Glutamatergic neuron (in vitro differentiated cells): ENCODE results near the gene C5orf34. TPM values are rescaled to one million over a fixed set of nuclear protein-coding genes. Genes with fewer than 3 reads are reported as not detected.
"Not testable (repeated sequence)": the region's sequence is repeated elsewhere in the genome, so short reads cannot be mapped to it uniquely, and the experiment has no call there.

ENCODE experiments used
- DNase-seq: peaks from one replicate; pipeline ENCODE4 v3.0.0; 2022
- H3K27ac Mint-ChIP-seq: one replicate; pipeline ENCODE4 v1.8.0; 2020; ENCODE audit warnings: mild to moderate bottlenecking, mixed read lengths, inconsistent platforms; ENCODE audit not compliant: unreplicated experiment
- H3K27me3 Mint-ChIP-seq: one replicate; pipeline ENCODE4 v1.8.0; 2020; ENCODE audit warnings: mild to moderate bottlenecking, moderate library complexity, mixed read lengths, inconsistent platforms; ENCODE audit not compliant: unreplicated experiment
- H3K36me3 Mint-ChIP-seq: one replicate; pipeline ENCODE4 v1.8.0; 2020; ENCODE audit warnings: mild to moderate bottlenecking, mixed read lengths, inconsistent platforms; ENCODE audit not compliant: unreplicated experiment
- H3K4me1 Mint-ChIP-seq: one replicate; pipeline ENCODE4 v1.8.0; 2020; ENCODE audit warnings: mild to moderate bottlenecking, low read depth, mixed read lengths, inconsistent platforms; ENCODE audit not compliant: unreplicated experiment
- H3K4me3 Mint-ChIP-seq: one replicate; pipeline ENCODE4 v1.8.0; 2020; ENCODE audit warnings: mild to moderate bottlenecking, mixed read lengths, inconsistent platforms; ENCODE audit not compliant: unreplicated experiment
- H3K9me3 Mint-ChIP-seq: one replicate; pipeline ENCODE4 v1.8.0; 2020; ENCODE audit warnings: mild to moderate bottlenecking, moderate library complexity, mixed read lengths, inconsistent platforms; ENCODE audit not compliant: unreplicated experiment
- CTCF ChIP-seq: fragments of 200-600 bp; sonication (generic); IDR thresholded peaks from one replicate; pipeline ENCODE4 v1.5.0; 2021; ENCODE audit not compliant: partially characterized antibody, unreplicated experiment
- total RNA-seq: library from RNA; stranded (reverse); fragmentation: NEBNext Ultra II Directional; extraction: Animal tissue kit (Norgen Biotek cat#: 25700); gene quantifications from one replicate; pipeline ENCODE4 v1.2.1, GENCODE V29; 2021; ENCODE audit not compliant: unreplicated experiment

The C5orf34 gene
- total RNA-seq, 1 donor from 2014 or later: 10.2 TPM

GRCh38 chr5:43551731-43552130 is 36.8 kb upstream of the C5orf34 start:
- Mint-ChIP-seq H3K4me1 (peaks cover 5% of the 10 kb centered on the region), H3K4me3 (no peak overlapping the region), H3K36me3 (peaks cover 4% of the 10 kb centered on the region), H3K27ac (no peak overlapping the region), H3K9me3 (peaks cover 3% of the 10 kb centered on the region), H3K27me3 (peaks cover 3% of the 10 kb centered on the region)
- no peak for TF ChIP-seq CTCF
- DNase-seq: no peak

GRCh38 chr5:43549272-43549671 is 34.3 kb upstream of the C5orf34 start:
- H3K9me3 Mint-ChIP-seq, DNase-seq, H3K36me3 Mint-ChIP-seq, H3K27me3 Mint-ChIP-seq, H3K4me1 Mint-ChIP-seq, H3K4me3 Mint-ChIP-seq: not testable (repeated sequence)
- H3K27ac Mint-ChIP-seq: peak overlapping the region; percentile 5

- H3K4me1 Mint-ChIP-seq: peaks cover 5% of the 10 kb centered on the region
- H3K36me3 Mint-ChIP-seq: peaks cover 4% of the 10 kb centered on the region
- peaks cover 2% of the 10 kb centered on the region for H3K27me3 Mint-ChIP-seq
- TF ChIP-seq CTCF: no peak
- no peak overlapping the region for H3K4me3 Mint-ChIP-seq
- DNase-seq: no peak
- H3K27ac Mint-ChIP-seq: no peak overlapping the region
- no peaks in the 10 kb centered on the region for H3K9me3 Mint-ChIP-seq
These were observed 33.4 kb upstream of the C5orf34 start for GRCh38 chr5:43548358-43548757.

GRCh38 chr5:43547532-43547931 is 32.6 kb upstream of the C5orf34 start:
- Mint-ChIP-seq H3K27ac (no peak overlapping the region), H3K4me3 (no peak overlapping the region), H3K36me3 (peaks cover 4% of the 10 kb centered on the region), H3K4me1 (peaks cover 5% of the 10 kb centered on the region), H3K9me3 (no peaks in the 10 kb centered on the region), H3K27me3 (peaks cover 2% of the 10 kb centered on the region)
- no peak for TF ChIP-seq CTCF
- no peak for DNase-seq

- no peak overlapping the region for H3K4me3 Mint-ChIP-seq
- H3K4me1 Mint-ChIP-seq: no peaks in the 10 kb centered on the region
- H3K27ac Mint-ChIP-seq: no peak overlapping the region
- H3K27me3 Mint-ChIP-seq: peaks cover 2% of the 10 kb centered on the region
- H3K9me3 Mint-ChIP-seq: no peaks in the 10 kb centered on the region
- TF ChIP-seq CTCF: no peak
- no peak for DNase-seq
- no peaks in the 10 kb centered on the region for H3K36me3 Mint-ChIP-seq
These were observed 28.5 kb upstream of the C5orf34 start for GRCh38 chr5:43543434-43543833.

GRCh38 chr5:43540746-43541145 is 25.8 kb upstream of the C5orf34 start:
- Mint-ChIP-seq H3K27me3 (peaks cover 2% of the 10 kb centered on the region), H3K27ac (no peak overlapping the region), H3K4me3 (no peak overlapping the region), H3K4me1 (no peaks in the 10 kb centered on the region), H3K9me3 (no peaks in the 10 kb centered on the region), H3K36me3 (no peaks in the 10 kb centered on the region)
- DNase-seq: no peak
- no peak for TF ChIP-seq CTCF
